ENCODE results near the gene PC.

DNA sequence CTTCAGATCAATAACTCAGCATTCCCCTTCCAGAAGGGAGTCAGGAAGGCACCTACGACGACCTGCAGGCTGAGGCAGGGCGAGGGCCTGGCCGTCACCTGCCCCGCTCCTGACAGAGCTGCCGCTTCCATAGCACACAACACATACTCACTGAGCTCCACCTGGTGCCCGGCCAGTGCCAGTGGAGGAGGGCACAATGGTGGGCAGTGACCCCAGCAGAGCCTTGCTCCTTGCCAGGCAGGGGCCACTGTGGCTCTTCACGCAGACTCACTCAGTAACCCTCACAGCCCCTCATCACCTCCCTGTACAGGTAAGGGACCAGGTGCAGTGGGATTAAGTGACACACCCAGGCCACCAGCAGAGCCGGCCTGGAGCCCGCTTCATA, 76.7 kb downstream of the PC start:
- TF ChIP-seq, protein P1, sequence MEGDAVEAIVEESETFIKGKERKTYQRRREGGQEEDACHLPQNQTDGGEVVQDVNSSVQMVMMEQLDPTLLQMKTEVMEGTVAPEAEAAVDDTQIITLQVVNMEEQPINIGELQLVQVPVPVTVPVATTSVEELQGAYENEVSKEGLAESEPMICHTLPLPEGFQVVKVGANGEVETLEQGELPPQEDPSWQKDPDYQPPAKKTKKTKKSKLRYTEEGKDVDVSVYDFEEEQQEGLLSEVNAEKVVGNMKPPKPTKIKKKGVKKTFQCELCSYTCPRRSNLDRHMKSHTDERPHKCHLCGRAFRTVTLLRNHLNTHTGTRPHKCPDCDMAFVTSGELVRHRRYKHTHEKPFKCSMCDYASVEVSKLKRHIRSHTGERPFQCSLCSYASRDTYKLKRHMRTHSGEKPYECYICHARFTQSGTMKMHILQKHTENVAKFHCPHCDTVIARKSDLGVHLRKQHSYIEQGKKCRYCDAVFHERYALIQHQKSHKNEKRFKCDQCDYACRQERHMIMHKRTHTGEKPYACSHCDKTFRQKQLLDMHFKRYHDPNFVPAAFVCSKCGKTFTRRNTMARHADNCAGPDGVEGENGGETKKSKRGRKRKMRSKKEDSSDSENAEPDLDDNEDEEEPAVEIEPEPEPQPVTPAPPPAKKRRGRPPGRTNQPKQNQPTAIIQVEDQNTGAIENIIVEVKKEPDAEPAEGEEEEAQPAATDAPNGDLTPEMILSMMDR (IDR thresholded peaks at IDR 0.05; ENCODE audit: poor library complexity): no peak
- no peak for TF ChIP-seq EZH2 (IDR thresholded peaks at IDR 0.05; ENCODE audit: borderline replicate concordance)

Data from hepatocyte (in vitro differentiated cells).